Measurements from ENCODE around the gene HP1BP3.
"Not testable (repeated sequence)": the region's sequence is repeated elsewhere in the genome, so short reads cannot be mapped to it uniquely, and the experiment has no call there.

The HP1BP3 gene, protein sequence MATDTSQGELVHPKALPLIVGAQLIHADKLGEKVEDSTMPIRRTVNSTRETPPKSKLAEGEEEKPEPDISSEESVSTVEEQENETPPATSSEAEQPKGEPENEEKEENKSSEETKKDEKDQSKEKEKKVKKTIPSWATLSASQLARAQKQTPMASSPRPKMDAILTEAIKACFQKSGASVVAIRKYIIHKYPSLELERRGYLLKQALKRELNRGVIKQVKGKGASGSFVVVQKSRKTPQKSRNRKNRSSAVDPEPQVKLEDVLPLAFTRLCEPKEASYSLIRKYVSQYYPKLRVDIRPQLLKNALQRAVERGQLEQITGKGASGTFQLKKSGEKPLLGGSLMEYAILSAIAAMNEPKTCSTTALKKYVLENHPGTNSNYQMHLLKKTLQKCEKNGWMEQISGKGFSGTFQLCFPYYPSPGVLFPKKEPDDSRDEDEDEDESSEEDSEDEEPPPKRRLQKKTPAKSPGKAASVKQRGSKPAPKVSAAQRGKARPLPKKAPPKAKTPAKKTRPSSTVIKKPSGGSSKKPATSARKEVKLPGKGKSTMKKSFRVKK

DNA sequence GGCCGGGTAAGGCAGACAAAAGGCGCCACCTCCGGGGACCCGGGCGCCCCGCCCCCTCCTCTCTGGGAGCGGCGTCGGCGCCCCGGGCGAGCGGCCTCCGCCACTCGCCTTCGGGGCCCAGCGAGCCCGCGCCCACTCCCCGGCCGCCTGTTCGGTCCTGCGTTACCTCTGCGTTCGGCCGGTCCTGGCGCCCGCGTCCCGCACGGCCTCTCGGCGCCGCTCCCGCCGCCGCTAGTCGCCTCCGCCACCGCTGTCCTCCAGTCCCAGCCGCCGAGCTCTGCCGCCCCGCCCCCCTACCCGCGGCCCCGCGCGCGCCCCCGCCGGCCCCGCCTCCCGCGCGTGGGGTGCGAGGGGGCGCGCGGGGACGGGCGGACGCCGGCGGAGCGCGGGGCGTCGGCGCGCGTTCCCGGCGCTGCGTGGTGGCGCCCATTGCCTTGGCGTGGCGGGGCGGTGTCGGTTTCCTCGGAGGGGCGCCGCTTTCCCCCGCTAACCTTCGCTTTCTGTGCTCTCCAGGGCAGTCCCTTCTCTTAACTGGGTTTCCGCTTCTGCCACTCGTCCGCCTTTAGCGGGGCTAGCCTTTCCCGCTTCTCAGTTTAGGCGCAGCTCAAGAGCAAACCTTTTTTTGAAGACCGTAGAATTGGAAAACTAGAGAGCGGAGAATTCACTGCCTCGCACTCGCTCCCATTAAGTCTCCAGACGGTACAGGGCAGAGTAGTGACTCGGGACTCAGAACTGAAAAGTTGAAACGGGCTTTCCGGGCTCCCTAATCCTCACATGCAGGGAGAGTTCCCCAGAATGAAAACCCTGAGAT, at the start of gene HP1BP3:
Gene HP1BP3 (minus strand): TSS at position 279 of the 811 bp plus-strand sequence. CDS start 6,867 bp downstream, outside the sequence.
- DNase-seq: peak; percentile 34 to 52

DNA sequence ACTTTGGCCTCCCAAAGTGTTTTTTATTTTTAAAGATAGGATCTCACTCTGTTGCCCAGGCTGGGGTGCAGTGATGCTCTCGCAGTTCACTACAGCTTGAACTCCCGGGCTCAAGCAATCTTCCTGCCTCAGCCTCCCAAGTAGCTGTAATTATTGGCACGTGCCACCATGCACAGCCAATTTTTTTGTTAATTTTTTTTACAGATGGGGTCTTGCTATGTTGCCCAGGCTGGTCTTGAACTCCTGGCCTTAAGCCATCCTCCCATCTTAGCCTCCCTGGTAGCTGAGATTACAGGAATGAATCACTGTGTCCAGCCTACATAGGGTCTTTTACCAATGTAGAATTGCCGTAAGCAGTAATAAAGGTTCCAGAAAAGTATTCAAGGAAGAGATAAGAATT, 49.1 kb upstream of the HP1BP3 start:
- DNase-seq: no peak

DNA sequence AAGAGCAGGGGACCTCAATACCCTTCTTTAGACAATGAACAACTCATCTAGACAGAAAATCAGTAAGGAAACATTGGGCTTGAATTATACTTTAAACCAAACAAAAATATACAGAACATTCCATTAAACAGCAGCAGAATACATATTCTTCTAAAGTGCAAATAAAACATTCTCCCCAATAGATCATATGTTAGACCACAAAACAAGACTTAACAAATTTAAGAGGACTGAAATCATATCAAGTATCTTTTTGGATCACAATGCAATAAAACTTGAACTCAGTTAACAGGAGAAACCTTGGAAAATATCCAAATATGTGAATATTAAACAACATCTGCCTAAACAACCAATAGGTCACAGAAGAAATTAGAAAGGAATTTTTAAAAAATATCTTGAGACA, 47.7 kb upstream of the HP1BP3 start:
- DNase-seq: no peak

DNA sequence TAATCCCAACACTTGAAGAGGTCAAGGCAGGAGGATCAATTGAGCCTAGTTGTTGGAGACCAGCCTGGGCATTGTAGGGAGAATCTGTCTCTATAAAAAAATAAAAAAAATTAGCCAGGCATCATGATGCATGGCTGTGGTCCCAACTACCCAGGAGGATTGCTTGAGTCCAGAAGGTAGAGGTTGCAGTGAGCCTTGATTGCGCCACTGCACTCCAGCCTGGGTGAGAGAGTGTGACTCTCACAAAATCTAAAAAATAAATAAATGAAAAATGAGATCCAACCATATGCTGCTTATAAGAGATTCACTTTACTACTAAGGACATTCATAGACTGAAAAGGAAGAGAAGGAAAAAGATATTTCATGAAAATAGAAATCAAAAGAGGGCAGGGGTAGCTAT, 47.1 kb upstream of the HP1BP3 start:
- DNase-seq: no peak

DNA sequence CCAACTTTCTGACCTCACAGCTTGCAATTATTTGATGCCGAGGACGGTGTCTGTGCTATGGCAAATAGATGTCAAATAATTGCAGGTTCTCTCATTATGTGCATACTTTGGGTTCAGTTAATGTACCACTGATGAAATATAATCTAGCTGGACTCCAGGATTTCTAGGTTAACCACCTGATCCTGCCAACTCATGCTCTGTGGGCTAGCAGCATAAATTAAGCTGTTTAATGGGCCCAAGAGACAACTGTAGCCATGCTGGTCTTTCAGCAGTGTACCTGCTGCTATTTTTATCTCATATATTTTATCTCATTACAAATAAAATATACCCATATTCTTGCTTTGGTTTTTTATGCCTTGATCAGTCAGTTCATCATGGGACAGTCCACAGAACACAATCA, 43.3 kb upstream of the HP1BP3 start:
- DNase-seq: no peak

DNA sequence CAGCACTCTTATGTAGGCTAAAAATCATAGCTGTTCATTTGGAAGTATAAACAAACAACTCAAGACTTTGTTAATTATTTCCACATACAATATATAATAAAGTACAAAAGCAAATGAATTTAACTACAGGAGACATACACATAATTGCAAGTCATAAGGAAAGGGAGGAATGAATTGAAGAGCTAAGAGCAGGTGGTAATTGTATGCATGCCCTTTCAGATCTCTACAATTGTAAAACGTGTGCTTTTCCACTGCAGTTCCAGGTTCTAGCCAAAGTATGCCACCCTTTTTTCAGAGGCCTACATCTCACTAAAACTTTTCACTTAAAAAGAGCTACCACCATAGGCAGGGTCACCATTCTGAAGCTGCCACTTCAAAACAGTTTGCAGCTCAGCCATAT, 42.8 kb upstream of the HP1BP3 start:
- DNase-seq: no peak

DNA sequence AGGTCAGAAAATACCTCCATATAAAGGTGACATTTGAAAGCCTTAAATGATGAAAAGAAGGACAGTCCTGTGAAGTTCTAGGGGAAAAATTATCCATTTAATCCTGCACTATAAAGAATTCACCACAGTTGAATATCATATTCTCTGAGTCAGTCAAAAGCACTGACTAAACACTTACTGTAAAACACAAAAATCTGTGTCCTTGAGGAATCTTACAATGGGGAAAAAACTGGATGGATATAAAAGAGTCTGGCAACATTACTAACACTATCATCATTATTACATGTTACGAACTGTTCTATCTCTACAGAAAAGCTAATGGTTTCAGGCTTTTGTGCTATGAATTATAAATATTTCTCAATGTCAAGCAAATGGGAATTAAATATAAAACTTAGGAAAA, 42.4 kb upstream of the HP1BP3 start:
- DNase-seq: no peak

DNA sequence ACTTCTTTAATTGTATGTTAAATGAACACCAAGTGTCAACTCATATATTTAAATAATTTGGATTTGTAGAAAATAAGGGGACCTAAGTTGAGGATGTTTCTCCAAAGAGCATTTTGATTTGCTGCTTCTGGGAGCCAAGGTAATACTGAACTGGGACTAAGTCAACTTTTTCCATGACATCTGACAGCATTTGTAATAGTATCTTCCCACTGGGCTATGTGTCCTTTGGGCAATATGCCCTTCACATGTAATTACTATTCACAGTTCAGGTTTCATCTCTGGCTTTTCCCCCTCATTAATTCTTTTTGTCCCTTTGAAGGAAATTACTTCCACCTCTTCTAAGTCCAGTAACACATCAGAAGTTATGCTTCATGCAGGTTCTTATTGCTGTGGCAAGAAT, 36.7 kb upstream of the HP1BP3 start:
- no peak for DNase-seq

DNA sequence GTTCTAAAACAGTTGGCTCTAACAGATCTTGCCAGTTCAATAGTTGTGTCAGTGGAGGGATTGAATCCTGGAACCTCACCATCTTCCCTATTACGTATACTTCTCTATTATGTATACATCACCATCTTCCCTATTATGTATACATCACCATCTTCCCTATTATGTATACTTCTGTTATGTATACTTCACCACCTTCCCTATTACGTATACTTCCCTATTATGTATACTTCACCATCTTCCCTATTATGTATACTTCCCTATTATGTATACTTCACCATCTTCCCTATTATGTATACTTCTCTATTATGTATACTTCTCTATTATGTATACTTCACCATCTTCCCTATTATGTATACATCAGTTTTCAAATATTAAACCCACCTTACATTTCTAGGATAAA, 34.4 kb upstream of the HP1BP3 start:
- peak; percentile 2 to 14 for DNase-seq

DNA sequence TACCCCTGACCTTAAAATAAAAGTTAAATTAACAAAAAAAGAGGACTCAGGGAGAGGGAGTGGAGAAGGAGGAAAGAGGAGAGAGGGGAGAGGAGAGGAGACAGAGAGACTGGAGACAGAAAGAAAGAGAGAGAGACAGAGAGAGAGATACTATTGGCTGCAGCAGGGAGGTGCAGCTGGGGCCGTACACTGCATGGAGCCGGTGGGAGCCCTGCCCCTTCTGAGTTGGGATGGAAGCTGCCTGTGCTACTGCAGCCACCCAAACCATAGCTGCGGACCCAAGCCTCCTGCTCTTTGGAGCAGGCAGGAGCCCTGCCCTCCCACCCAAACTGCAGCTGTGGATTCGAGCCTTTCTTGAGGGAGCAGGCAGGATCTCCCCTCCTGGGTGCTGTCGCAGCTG, 32.7 kb upstream of the HP1BP3 start:
- DNase-seq: no peak

DNA sequence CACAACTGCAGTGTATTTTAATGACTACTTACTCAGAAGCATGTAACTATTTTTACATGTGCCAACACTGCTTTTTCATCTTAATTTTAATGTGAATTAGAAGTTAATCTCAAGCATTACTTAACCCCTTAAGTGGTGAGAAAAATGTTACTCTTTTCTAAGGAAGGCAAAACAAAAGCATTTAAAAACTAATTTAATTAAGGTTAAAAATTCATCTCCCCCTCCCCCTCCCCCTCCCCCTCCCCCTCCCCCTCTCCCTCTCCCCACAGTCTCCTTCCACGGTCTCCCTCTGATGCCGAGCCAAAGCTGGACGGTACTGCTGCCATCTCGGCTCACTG, 27.4 kb upstream of the HP1BP3 start:
- DNase-seq: no peak

DNA sequence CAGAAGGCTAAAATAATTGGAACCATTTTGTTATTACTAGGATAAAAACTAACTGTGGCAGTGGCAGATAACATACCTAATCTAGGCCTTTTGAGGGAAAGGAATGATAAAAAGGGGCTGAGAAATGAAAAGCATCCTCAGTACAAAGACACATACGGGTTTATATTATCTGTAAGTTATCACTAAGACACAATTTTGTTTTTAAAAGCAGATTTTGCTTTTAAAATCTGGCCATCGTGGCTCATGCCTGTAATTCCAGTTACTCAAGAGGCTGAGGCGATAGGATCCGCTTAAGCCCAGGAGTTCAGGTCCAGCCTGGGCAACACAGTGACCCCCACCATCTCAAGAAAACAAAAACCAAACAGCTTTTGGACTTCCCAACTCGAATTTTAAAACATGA, 24.8 kb upstream of the HP1BP3 start:
- DNase-seq: no peak

DNA sequence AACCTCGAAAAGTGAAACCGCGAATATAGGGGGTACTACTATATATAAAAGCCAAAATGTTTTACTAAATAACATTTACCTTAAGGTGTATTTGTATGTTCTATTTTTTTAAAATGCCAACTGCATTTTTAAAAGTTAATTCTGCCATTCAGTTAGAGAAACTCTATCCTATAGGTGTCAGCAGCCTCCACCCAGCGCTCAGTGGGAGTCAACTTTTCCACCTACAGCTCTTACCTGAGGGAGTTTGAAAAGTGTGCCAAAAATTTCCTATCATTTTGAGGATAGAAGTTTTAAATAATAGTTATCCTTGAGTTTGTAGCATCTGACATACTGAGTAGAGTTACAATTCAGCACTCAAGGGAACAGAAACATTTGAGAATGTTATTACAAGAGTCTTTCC, 6.1 kb upstream of the HP1BP3 start:
- no peak for DNase-seq

DNA sequence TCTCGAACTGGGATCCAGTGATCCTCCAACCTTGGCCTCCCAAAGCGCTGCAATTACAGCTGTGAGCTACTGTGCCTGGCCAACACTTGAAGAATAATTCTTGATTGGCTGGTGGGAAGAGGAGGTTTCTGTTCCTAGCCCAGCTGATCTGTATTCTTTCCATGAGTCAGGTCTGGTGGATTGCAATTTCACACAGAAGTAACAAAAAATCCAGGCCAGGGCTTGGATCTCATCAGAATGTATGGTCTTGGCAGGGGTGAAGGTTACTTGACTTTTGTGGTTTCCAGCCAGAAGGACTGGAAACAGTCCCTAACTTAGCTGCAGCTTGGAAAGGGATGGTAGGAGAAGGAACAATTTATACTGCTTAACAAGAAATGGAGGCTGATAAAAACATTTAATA, 5.1 kb upstream of the HP1BP3 start:
- no peak for DNase-seq

DNA sequence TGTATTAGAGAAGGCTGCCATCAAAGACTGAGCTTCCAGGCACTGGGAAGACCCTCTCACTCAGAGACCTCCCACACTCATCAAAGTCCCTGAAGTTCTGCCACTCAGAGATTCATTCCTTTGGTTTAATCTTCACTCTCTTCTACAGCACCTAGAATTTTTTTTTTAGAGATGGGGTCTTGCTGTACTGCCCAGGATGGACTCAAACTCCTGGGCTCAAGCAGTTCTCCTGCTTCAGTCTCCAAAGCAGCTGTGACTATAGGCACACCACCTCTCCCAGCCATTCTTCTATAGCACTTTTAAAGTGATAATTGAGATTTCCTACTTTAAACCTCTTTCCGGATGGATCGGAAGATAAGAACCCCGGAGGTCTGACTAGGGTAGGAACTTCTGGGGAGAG, 3.7 kb upstream of the HP1BP3 start:
- no peak for DNase-seq

DNA sequence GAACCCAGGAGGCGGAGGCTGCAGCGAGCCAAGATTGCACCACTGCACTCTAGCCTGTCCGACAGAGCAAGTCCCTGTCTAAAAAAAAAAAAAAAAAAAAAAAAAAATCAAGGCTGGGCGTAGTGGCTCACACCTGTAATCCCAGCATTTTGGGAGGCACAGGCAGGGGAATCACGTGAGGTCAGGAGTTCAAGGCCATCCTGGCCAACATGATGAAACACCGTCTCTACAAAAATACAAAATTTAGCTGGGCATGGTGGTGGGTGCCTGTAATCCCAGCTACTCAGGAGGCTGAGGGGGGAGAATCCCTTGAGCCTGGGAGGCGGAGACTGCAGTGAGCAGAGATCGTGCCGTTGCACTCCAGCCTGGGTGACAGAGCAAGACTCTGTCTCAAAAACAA, 2.5 kb upstream of the HP1BP3 start:
- not testable (repeated sequence) for DNase-seq

DNA sequence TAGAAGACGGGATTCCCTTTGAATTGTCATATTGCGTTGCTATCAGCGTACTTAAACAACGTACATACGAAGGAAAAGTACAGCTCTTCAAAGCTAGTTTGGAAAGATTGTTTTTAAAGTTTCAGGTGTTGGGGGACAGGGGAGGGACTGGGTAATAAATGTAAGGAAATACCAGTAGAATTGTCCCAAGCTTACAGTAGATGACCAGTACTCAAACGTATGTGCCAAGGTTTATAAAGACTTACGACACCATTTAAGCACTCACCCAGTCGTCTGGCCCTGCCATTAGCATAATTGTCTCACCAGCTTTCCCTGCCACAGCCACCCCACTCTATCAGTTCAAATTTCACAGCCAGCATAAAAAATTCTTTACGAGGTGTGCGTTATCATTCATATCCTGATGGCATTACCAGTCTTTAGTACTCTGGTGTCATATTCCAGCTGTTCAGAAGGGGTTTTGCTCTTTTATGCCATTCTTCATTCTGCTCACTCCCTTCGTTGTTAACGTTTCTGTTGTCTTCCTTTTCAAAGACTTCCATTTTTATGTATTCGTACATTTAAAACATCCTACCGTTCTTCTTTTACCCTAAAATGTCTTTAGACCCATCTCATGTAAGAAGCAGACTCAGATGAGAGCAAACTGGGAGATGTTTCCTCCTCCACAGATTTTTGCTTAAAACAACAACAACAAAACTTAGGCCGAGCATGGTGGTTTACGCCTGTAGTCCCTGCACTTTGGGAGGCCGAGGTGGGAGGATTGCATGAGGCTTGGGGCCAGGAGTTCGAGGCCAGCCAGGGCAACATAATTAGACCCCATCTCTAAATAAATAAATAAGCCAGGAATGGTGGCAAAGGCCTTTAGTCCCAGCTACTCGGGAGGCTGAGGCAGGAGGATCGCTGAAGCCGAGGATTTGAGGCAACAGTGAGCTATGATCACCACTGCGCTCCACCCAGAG, 1.0 kb upstream of the HP1BP3 start:
- peak; percentile 46 to 60 for DNase-seq

DNA sequence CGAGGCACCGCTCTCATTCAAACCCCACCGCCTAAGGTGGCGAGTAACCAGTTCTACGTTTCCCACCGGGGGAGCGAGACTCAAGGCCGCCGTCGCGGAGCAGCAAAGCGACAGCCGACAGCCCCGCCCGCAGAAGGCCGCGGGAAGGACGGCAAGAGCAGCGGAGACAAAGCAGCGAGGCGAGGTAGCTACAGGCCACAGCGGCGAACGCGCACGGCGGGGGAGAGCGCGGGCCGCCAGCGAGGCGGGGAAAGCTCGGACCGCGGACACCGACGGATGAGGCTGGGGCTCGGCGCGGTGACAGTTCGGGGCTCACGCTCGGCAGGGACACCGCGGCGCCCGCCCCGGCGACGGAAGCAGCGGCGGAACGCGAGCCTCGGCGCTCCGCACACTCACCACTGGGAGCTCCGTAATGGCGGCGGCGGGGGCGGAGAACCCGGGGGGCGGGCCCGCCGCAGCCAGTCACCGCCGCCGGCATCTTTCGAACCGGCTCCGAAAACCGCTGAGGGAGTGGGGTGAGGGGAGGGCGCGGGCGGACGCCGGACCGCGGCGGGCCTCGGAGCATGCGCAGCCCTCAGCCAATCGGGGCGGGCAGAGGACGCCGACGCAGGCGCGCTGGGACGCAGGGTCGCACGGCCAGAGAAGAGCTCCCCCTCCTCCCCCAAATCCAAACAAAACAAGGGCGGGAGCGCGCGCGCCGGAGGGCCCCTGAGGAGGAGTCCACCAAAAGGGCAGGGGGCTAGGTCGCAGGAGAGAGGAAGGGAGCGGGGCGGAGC, 666 bp downstream of the HP1BP3 start:
- DNase-seq: peak; percentile 83 to 88

DNA sequence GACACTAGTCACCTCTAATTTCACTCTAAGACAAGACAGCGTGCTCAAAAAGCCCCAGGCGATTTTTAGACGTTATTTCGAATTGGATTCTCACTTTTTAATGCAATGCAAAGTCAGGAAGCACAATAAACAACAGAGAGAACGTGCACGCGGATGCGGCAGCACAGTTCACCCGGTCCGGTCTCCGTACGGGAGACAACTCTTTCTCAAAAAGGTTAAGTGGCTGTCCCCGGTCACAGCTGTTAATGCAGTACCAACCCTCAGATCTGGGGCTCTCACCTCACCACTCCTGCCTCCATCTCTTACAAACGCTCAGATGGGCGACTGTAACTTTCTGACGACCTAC, 1.2 kb downstream of the HP1BP3 start:
- DNase-seq: peak in 1 of 2 experiments; percentile 30

DNA sequence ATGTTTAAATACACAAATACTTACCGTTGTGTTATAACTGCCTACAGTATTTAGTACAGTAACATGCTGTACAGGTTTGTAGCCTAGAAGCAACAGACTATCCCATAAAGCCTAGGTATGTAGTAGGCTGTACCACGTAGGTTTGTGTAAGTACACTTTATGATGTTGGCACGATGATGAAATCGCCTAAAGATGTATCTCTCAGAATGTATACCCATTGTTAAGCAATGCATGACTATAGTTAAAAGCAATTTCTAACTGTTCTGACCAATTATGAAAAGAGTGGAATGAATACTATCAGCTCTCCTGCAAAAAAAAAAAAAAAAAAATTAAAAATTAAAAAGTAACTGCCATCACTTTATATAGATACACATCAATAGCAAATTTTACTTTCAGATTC, 11.4 kb downstream of the HP1BP3 start:
- no peak for DNase-seq

DNA sequence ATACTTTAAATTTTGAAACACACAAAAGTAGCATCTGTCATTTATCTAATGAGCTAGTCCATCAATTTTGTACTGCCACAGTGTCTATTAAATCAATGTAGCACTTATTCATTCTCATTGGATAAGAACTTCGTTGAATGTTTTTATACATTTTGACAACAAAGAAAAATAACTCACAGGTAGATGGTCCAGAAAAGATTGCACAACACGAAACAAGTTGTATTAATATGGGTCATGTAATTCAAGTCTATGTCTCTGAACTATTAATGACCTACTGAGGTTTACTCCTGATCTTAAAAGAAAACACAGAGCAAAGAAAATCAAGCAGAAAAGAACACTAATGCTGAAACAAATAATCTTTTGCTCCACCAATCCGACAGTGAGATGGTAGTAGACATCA, 15.3 kb downstream of the HP1BP3 start:
- DNase-seq: no peak

All from AML-193 (cell line).